Right ventricle myocardium inferior (tissue), 1 donor: ENCODE data around the gene INPP5E. TPM values are rescaled to one million over a fixed set of nuclear protein-coding genes. Genes with fewer than 3 reads are reported as not detected.

Source experiments
- ATAC-seq: fragments of 200-7000 bp; cut with Tn5 transposase; one replicate; pipeline ENCODE4 v1.9.1; 2020; ENCODE audit warnings: mild to moderate bottlenecking, moderate library complexity
- DNase-seq: peaks from one replicate; pipeline ENCODE4 v3.0.0; 2021; ENCODE audit errors: missing footprints
- intact Hi-C: fragments of 100-400 bp; cut with DNase I; formaldehyde crosslinking; loops from one replicate; pipeline ENCODE4 v1.11.0; 2022
- total RNA-seq: library from RNA; stranded (reverse); fragmentation: NEBNext Ultra II Directional; extraction: Animal tissue kit (Norgen Biotek cat#: 25700); gene quantifications from one replicate; pipeline ENCODE4 v1.2.1, GENCODE V29; 2021
- donor health status: DM: no; HTN: yes; CAD: no; lungs with severe emphysema.

The INPP5E gene
- total RNA-seq, 1 donor from 2014 or later: 10.8 TPM

DNA sequence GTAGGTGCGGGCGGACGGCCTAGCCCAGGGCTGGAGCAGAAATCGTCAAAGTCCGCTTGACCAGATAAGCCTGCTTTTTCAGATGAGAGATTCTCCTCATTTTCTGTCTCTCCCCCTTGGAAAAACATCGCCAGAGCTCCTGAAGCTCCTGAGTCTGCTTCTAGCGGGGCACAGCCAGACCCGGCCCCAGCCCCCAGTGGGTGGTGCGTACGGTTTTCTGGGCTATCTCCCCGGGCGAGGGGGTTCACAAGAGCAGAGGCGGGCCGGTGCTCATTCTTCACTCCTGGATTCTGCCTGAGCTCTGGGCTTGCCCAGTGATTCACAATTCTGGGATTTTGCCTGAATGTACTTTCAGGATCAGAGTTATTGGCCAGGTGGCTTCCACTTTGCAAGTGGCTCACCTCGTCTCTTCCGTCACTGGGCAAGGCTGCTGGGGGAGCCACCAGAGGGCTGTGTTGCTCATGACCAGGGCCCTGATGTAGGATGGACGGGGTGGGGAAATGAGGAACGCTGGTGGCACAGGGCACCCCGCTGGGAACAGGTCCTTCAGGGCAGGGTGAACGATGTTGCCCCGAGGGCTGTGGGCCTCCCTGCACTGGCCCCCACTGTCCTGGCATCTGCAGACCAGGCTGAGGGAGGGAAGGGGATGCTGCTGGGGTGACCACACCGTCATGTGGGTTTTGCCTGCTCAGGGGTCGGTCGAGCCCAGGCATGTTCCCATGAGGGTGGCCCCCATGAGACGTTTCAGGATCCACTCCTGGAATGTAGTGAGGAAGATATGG is 36.9 kb upstream of the INPP5E start:
- ATAC-seq (no peak), DNase-seq (peak; percentile 34)
- intact Hi-C loops: no loop called here

DNA sequence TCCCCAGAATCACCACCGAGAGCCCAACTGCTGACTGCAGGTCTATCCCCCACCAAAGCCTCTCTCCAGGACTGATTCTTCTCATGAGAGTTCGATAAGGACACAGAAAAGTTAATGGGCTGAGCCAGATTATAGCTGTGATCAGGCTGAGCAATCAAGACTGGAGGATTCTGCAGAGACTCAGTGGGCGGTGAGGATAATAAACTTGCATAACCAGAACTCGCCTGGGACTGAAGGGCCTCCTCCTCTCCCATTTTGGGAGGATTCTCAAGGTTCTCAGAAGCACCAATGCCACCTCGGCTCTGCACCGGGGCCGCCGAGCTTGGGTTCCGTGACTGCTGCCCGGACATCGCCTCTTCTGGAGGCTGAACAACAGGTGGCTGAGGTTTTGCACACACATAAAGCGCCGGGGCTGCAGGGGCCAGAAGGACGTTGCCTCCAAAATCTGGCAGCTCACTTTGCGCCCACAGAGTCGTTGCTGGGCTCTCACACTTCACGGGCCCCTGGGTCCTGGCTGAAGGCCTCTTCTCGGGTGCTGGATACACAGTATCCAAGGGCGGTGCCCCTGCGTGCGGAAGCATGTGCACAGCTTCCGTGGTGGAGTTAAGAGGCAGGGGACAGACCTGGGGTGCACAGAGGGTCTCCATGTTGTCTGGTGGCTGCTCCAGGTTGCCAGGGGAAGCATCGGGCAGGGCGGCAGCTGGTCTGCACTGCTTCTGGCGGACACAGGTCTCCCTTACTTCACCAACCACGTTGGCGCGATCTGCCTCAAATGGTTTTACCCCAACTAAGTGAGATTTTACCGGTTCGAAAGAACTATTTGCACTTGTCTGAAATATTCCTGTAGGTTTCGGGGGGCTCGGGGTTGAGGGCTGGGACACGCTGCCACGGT is 35.6 kb upstream of the INPP5E start:
- intact Hi-C loops: no loop called here
- DNase-seq (peak; percentile 60), ATAC-seq (no peak)

DNA sequence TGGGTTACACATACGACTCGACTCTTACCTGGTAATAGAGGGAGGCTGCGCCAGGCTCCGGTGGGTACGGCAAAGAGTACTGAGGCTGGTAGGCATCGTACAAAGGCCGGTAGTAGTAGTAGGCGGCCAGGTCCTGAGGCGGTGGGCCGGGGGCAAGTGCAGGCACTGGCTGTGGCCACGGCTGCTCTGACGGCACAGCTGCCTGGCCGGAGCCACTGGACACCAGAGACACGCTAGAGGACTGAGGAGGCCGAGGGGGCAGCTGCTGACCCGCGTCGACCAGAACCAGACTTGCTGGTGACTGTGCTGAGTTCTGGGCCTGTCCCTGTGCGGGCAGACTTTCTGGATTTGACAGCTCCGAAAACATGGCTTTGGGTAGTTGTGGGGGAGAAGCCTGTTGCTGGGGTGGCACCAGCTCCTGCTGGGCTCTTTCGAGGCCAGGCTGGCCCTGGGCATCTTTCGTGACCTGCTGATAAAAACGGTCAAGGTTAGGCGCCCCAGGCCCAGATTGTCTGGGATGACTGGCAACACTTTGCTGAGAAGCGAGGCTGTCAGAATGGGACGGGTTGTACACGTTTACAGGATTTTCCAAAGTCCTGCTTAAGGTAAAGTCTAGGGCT is 34.5 kb upstream of the INPP5E start:
- no peak for ATAC-seq
- intact Hi-C loops: no loop called here
- no peak for DNase-seq

DNA sequence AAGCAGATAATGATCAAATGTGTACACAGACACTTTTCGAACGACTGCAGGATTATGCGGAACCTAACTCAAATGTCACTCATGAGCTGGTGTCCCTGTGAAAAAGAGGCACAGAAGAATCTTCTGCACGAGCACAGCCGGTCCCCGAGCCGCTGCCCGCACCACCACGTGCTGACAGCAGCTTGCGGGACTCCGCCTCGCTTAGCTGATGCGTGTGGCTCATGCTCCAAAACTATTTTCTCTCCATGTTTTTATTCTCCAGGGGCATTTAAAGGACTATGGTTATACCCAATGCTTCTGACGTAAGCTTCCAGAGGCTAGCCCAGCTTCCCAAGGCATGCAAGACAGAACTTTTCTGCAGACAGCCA is 33.7 kb upstream of the INPP5E start:
- DNase-seq (peak; percentile 0), ATAC-seq (no peak)

DNA sequence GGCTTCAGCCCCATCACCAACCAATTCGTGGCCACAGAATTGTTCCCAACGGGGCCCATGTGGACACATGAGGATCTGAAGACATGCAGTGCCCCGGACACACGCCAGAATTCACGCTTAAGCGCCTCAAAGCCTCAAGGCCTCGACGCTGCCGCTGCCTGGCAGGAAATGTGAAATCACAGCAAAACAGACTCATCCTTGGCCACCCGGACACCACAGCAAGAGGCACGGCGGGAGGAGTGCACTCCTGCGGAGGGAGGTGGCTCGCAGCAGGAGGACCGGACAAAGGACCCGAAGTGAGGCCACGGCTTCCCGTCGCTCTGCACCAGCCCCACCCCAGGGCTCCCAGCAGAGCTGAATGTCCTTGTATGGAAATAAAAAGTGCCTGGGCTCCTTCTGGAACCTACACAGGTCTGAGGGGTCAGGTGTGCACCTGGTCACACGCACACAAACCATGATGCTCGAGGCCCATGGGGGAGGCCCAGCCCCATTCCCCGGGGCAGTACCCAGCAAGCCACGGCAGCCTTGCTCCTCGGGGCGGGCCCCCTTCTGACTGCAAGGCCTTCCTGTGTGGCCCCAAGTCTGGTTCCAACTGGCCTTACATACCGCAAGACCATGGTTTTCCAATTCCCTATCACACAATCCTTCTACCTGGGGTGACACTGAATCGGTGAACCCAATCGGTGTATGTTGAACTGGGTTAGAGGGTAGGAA is 33.2 kb upstream of the INPP5E start:
- ATAC-seq (no peak), DNase-seq (peak; percentile 18)
- intact Hi-C loops: no loop called here

More for the DNA sequence above, 33.7 kb upstream of the INPP5E start:
- intact Hi-C loops: no loop called here

DNA sequence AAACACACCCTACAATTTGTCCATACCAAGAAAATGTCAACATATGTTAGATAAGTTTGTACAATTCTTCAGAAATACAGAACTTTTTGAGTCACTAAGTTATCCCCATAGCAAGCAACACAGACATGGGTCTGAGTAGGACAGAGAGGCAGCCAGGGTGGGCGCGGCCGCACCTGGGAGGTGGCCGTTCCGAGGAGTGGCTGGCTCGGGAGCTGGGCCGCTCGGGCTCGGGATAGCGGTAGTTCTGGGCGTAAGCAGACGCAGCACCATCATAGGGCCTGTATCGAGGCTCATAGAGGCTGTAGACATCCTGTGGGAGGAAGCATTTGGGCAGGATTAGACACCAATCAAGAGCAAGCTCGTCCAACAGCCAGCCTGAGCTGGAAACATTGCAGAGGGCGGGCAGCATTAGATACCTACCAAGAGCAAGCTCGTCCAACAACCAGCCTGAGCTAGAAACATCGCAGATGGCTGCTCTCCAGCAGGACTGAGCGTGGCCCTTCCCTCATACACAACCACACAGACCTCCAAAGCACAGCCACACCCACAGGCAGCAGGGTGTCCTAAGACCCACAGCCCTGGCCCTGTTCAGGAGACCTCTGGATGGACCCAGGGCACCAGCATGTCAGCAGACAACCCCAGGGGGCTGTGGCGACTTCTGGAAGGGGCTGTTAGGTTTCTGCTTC is 32.3 kb upstream of the INPP5E start:
- intact Hi-C loops: no loop called here
- DNase-seq (peak; percentile 39), ATAC-seq (no peak)

DNA sequence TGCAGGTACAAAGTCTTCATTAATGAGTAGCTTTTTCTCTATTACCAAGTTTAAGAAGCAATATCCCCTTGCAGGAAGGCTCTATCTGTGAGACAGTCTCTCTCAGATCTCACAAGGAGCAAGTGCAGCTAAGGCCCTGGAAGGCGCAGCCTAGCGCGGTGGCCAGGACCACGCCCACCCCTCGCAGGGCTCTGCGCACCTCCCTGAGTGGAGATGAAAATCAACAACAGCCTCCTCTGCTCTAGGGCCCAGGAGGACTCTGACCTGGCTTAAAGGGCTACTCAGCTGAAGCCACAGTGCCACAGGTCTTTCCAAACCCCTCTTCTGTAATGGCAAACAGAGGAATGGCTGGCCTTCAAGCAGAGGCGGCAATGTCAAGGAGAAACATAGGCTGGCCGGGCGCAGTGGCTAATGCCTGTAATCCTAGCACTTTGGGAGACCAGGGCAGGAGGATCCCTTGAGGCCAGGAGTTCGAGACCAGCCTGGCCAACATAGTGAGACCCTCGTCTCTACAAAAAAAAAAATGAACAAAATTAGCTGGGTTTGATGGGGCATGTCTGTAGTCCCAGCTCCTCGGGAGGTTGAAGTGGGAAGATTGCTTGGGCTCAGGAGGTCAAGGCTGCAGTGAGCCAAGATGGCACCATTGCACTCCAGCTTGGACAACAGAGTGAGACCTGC is 31.3 kb upstream of the INPP5E start:
- intact Hi-C loops: no loop called here
- no peak for ATAC-seq
- DNase-seq: no peak

DNA sequence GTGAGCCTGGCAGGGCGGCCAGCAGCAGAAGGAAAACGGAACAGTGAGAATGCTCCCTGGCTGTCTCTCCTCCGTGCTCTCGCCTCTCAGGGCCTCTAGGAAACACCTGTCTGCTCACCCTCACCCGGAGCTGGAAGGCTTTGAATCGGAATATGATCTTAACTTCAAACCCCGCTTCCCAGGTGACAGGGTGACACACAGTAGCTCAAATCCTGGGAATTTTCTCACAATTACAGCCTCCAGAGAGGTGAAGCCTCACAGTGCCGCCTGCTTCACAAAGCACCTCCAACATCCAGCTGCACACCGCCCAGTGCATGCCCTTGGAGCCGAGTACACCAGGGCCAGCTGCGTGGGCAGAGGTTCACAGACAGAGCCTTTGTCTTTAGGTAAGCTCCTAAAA is 30.7 kb upstream of the INPP5E start:
- intact Hi-C loops: no loop called here
- ATAC-seq (no peak), DNase-seq (no peak)

DNA sequence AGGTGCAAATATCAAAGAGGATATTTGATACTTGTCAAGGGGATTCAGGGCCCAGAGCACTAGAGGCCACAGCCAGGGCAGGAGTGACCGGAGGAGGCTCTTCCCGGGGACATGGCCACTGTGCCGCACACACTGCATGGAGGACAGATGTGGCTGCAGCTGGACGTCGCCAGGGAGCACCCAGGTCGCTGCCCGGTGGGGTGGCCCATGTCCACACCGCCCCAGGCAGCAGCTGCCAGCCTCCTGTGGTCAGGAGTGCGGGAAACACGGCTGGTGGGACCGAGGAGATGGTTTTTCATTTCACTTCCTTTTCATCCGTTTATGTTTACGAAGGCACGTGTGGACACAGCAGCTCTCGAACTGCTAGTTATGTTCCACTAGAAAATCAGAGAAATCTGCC is 28.1 kb upstream of the INPP5E start:
- DNase-seq: no peak
- ATAC-seq: no peak
- intact Hi-C loops: no loop called here

DNA sequence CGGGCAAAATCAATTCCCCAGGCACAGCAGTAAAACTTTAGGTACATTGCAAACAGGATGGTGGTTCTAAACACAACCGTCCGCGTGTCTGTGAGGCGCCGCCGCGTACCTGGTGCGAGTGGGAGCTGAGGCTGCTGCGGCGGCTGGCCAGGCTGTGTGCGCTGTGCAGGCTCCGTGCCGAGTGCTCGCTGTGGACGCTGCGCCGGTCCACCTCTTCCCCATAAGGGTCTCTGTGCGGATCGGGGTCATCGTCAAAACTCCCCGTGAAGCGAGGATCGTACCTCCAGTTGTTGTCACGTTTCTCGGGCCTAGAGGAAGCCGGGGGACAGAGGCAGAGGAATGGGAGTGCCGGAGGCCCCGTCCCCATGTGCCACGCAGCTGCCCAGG is 26.5 kb upstream of the INPP5E start:
- intact Hi-C loops: no loop called here
- ATAC-seq: no peak
- no peak for DNase-seq

DNA sequence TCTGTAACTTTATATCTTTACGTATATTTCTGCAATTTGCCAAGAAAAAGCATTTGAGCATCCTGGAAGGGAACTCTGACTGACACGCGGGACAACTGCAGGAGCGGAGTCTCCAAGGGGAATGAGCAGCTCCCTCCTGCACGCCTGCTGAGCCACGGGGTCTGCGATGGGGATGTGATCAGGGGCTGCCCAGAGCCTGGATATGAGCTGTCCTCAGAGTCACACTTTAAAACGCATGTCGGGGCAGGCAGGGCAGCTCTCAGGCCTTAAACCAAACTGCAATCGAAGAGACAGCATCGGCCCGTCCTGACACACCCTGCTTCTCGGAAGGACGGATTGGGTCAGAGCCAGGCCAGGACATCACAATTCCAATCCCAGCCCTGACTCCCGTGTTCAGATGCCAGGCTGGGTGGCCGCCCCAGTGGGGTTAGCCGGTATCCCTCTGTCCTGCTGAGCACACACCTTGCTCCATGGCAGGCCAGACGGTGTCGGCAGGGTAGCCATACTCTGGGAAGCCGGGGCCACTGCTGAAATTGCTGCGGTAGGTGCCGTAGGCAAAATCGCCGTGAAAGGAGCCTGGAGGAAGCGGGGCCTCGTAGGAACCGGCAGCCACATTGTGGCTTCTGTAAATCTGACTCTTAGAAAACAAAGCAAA is 26.0 kb upstream of the INPP5E start:
- ATAC-seq: no peak
- no peak for DNase-seq
- intact Hi-C loops: no loop called here

DNA sequence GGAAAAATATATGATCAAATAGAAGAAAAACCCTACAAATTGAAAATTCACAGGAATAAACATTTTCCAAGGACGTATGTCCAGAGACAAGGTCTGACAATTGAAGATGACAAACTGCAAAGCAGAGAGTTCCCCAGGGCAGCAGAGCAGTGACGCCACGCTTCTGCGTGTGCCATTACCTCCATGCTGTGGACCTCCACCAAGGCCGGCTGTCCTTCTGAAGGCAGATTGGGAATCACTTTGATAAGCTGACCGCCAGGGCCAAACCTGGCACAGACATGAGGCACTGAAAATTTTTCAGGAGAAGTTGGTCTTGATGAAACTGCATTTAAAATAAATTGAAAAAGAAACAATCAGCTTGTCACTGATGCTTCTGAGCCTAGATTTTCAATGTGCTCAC is 24.6 kb upstream of the INPP5E start:
- no peak for ATAC-seq
- intact Hi-C loops: no loop called here
- no peak for DNase-seq

DNA sequence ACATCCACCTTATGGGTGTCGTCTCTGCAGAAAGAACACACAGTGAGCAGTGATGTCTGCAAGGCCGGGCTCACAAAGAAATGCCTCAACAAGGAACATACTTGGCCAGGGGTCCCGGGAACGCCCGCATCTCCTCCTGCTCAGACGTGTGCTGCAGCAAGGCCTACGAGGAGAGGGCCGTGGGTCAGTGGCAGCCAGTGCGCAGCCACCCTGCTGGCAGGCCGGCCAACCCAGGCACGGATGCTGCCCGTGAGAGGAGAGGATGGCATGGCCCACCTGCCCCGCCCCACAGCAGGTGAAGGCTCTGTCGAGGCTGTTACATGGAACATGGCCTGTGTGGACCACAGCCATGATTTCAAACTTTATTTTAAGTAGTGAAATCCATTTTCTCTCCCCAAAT is 23.9 kb upstream of the INPP5E start:
- DNase-seq: no peak
- ATAC-seq: no peak
- intact Hi-C loops: no loop called here

DNA sequence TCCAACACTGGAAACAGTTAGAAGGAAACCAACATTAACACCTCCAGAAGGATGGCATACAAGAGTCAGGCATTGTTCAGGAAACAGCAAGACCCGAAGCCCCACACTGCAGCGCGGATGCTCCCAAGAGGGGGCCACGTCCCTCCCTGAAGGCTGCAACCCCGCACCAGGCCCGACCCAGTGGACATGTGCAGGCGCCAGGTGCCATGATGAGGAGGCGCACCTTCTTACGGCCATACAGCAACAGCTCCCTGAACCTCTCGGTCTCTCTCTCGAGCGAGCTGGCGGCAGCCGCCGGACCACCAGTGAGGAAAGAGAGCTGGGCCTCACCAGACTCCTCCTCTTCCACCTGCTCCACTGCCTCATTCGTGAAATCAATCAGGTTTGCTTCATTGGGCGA is 23.0 kb upstream of the INPP5E start:
- no peak for DNase-seq
- intact Hi-C loops: no loop called here
- no peak for ATAC-seq

DNA sequence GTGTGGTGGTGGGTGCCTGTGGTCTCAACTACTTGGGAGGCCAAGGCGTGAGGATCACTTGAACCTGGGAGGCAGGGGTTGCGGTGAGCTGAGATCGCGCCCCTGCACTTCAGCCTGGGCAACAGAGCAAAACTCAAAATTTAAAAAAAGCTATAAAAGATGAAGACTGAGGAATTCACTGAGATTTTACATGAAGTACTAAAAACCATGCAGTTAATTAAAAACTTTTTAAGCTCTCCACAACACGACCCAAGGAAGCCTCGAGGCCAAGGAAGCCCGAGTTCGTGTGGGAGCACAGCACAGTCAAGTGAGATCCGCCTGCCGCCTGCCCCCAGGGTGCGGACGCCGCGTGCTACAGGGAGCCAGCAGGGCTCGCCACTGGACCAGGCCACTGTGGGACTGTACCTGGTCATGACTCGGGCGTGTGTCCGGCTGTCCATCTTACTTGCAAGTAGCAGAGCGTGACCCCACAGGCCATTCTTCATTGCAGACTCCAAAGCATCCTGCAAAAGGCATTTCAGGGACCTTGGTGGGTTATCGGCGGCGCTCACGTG is 21.2 kb upstream of the INPP5E start:
- intact Hi-C loops: no loop called here
- ATAC-seq (no peak), DNase-seq (no peak)

DNA sequence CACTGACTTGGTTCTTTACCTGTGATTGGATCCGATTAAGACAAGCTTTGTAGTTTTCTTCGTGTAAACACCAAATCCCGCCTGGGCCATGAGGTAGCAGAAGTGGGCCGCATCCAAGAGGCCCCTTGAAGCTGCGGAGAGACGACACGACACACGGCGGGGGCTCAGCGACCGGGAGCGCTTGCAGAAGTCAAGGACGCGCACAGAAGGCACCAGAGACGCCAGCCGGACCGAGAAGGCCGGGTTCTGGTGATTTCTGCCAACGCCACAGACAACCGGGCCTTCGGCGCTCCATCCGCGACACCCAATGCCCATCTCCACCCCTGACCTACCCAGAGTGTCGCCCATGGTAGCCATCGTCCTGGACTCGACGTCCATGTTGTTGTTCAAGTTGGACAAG is 19.8 kb upstream of the INPP5E start:
- intact Hi-C loops: no loop called here
- no peak for DNase-seq
- no peak for ATAC-seq

DNA sequence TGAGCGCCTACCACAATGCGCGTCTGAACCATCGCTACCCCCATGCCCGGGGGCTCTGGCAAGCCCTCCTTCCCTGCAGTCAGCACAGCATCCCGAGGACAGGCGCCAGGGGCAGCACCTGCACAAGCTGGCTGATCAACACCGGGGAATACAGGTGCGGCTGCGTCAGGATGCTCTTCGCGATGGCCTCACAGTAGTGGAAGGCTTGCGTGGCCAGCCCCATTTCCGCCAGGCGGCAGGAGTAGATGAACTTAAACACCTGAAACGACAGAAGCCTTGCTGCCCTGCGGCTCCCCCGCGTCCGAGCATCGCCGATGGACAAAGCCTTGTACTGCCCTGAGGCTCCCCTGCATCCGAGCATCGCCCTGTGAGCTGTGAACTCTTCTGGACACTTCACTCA is 17.7 kb upstream of the INPP5E start:
- ATAC-seq (no peak), DNase-seq (no peak)
- intact Hi-C loops: no loop called here
